Right lobe of liver (tissue), 6 donors: ENCODE results near the gene AP3B2. TPM values are rescaled to one million over a fixed set of nuclear protein-coding genes. Genes with fewer than 3 reads are reported as not detected.

Source experiments
- ATAC-seq, 4 donors: fragments of 200-7000 bp; cut with Tn5 transposase; one replicate each; pipeline ENCODE4 v1.9.1; 2020; ENCODE audit warnings: mild to moderate bottlenecking in 4 of 4, moderate library complexity in 4 of 4
- DNase-seq, 3 donors: peaks; one replicate each; pipeline ENCODE4 v3.0.0-alpha.2; 2020
- H3K27ac ChIP-seq, 3 donors: fragments of 200-600 bp; one replicate each; pipeline ENCODE4 v1.8.0; 2022
- H3K27me3 ChIP-seq, 2 donors: fragments of 200-600 bp; one replicate each; pipeline ENCODE4 v1.8.0; 2022
- H3K36me3 ChIP-seq, 4 donors: fragments of 200-600 bp; sonication (generic) in 1 of 4; one replicate each; pipeline versions ENCODE4 v1.5.1 to v1.8.0; 2017 to 2022; ENCODE audit warnings: control low read depth in 1 of 4
- H3K4me1 ChIP-seq, 4 donors: fragments of 200-600 bp; sonication (generic) in 1 of 4; one replicate each; pipeline versions ENCODE4 v1.5.1 to v1.8.0; 2017 to 2022; ENCODE audit warnings: control low read depth in 1 of 4
- H3K4me3 ChIP-seq, 3 donors: fragments of 200-600 bp; one replicate each; pipeline ENCODE4 v1.8.0; 2022
- H3K9me3 ChIP-seq, 4 donors: fragments of 200-600 bp; sonication (generic) in 1 of 4; one replicate each; pipeline versions ENCODE4 v1.5.1 to v1.8.0; 2017 to 2022; ENCODE audit warnings: control low read depth in 1 of 4
- POLR2A ChIP-seq: fragments of 450-650 bp; IDR thresholded peaks from one replicate; pipeline ENCODE4 v1.6.1; 2017; ENCODE audit warnings: antibody characterized with exemption, mild to moderate bottlenecking
- WGBS: methylation state at CpG from one replicate; pipeline ENCODE4 v1.1.6; 2018; ENCODE audit warnings: low coverage, low lambda C conversion rate; ENCODE audit not compliant: insufficient coverage; ENCODE audit errors: missing lambda C conversion rate; 5-methylcytosine and 5-hydroxymethylcytosine counted together
- intact Hi-C, 2 donors: fragments of 100-400 bp; cut with DNase I; formaldehyde crosslinking; loops; one replicate each; pipeline versions ENCODE4 v1.11.2 to v1.14.1; 2022
- total RNA-seq, 6 experiments: library from RNA; depleted of rRNA in 2 of 6; stranded (reverse); fragments of >200 nt in 2 of 6; fragmentation: NEBNext Ultra II Directional in 3 of 6; extraction: Animal tissue kit (Norgen Biotek cat#: 25700) in 3 of 6; gene quantifications; one replicate each; pipeline versions ENCODE4 v1.1.0 to v1.2.4, GENCODE V29; 2016 to 2023
- TF ChIP-seq, protein P1 (sequence below), 4 donors: fragments of 200-600 bp in 3 of 4; fragments of 450-650 bp in 1 of 4; IDR thresholded peaks; one replicate each; pipeline versions ENCODE4 v1.5.1 to v1.8.0; 2016 to 2022; ENCODE audit warnings: antibody characterized with exemption in 4 of 4, mild to moderate bottlenecking in 2 of 4
- donor health status: DM: no; HTN: yes; CAD: no.
- donor health status: DM: no; HTN: no; CAD: no.
- donor health status: DM: no; HTN: no; CAD: no.
- donor health status: DM: no; HTN: yes; CAD: no.
- donor health status: DM: no; HTN: yes; CAD: no.

AP3B2 gene
- total RNA-seq, 6 experiments from 2014 or later, result 0.12 TPM; not detected in 5

- Histone ChIP-seq H3K27ac (no peak overlapping the region), H3K9me3 (no peaks in the 10 kb centered on the region), H3K27me3 (no peaks in the 10 kb centered on the region), H3K4me3 (no peak overlapping the region), H3K36me3 (peaks cover 0 to 4% (median 0%) of the 10 kb centered on the region in 4 donors), H3K4me1 (no peaks in the 10 kb centered on the region)
- no peak for ATAC-seq
- TF ChIP-seq, protein P1, sequence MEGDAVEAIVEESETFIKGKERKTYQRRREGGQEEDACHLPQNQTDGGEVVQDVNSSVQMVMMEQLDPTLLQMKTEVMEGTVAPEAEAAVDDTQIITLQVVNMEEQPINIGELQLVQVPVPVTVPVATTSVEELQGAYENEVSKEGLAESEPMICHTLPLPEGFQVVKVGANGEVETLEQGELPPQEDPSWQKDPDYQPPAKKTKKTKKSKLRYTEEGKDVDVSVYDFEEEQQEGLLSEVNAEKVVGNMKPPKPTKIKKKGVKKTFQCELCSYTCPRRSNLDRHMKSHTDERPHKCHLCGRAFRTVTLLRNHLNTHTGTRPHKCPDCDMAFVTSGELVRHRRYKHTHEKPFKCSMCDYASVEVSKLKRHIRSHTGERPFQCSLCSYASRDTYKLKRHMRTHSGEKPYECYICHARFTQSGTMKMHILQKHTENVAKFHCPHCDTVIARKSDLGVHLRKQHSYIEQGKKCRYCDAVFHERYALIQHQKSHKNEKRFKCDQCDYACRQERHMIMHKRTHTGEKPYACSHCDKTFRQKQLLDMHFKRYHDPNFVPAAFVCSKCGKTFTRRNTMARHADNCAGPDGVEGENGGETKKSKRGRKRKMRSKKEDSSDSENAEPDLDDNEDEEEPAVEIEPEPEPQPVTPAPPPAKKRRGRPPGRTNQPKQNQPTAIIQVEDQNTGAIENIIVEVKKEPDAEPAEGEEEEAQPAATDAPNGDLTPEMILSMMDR (IDR thresholded peaks at IDR 0.05), result no peak
- TF ChIP-seq POLR2A, result no peak
- DNase-seq, result no peak
- 74% methylated on average over 2 of the region's 2 CpGs for WGBS
- intact Hi-C loops, result no loop called here
Measured at GRCh38 chr15:82739086-82739485, 29.4 kb upstream of the AP3B2 start.

GRCh38 chr15:82737975-82738374 lies 28.3 kb upstream of the AP3B2 start:
- no peaks in the 10 kb centered on the region for H3K27me3 ChIP-seq
- H3K27ac ChIP-seq, result no peak overlapping the region
- H3K4me3 ChIP-seq, result no peak overlapping the region
- intact Hi-C loops, result no loop called here
- ATAC-seq (no peak), DNase-seq (no peak)
- no peaks in the 10 kb centered on the region for H3K9me3 ChIP-seq
- 86% methylated on average over 2 of the region's 2 CpGs for WGBS
- TF ChIP-seq, protein P1 (IDR thresholded peaks at IDR 0.05), result no peak
- TF ChIP-seq POLR2A, result no peak
- H3K4me1 ChIP-seq, result no peaks in the 10 kb centered on the region
- H3K36me3 ChIP-seq, result peaks cover 0 to 4% (median 0%) of the 10 kb centered on the region in 4 donors

GRCh38 chr15:82731527-82731926 lies 21.9 kb upstream of the AP3B2 start:
- H3K27ac ChIP-seq, result no peak overlapping the region
- no peak for TF ChIP-seq POLR2A
- TF ChIP-seq, protein P1 (IDR thresholded peaks at IDR 0.05), result no peak
- 100% methylated on average over 2 of the region's 2 CpGs for WGBS
- DNase-seq (no peak), ATAC-seq (no peak)
- H3K36me3 ChIP-seq, result peaks cover 0 to under 1% (median 0%) of the 10 kb centered on the region in 4 donors
- intact Hi-C loops, result no loop called here
- H3K27me3 ChIP-seq, result no peaks in the 10 kb centered on the region
- no peaks in the 10 kb centered on the region for H3K9me3 ChIP-seq
- no peak overlapping the region for H3K4me3 ChIP-seq
- no peaks in the 10 kb centered on the region for H3K4me1 ChIP-seq

DNA sequence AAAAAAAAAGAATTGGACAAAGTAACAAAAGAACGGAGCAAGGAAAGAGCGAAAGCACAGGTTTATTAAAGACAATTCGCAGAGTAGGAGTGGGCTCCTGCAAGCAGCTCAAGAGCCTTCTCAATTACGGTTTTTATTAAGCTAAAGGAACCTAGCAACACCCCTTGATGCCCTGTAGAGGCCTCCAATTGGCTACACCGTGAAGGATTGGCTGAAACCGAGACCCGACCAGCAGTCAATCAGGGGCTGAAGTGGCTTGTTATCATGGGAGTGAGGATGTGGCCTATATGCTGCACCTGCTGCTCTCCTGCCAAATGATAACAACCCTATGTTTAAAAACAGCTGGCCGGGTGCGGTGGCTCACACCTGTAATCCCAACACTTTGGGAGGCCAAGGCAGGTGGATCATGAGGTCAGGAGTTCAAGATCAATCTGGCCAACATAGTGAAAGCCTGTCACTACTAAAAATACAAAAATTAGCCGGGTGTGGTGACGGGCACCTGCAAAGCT lies 20.4 kb upstream of the AP3B2 start:
- Histone ChIP-seq H3K27ac (no peak overlapping the region), H3K9me3 (no peaks in the 10 kb centered on the region), H3K27me3 (no peaks in the 10 kb centered on the region), H3K4me1 (no peaks in the 10 kb centered on the region), H3K4me3 (no peak overlapping the region), H3K36me3 (no peaks in the 10 kb centered on the region)
- intact Hi-C loops, result no loop called here
- ATAC-seq (no peak), DNase-seq (no peak)
- 93% methylated on average over 6 of the region's 11 CpGs for WGBS
- TF ChIP-seq, protein P1 (IDR thresholded peaks at IDR 0.05), result no peak
- TF ChIP-seq POLR2A, result no peak

GRCh38 chr15:82726816-82727215 lies 17.1 kb upstream of the AP3B2 start:
- intact Hi-C loops, result no loop called here
- H3K4me3 ChIP-seq, result no peak overlapping the region
- whole genome bisulfite sequencing, result 77% methylated on average over 3 of the region's 10 CpGs
- no peaks in the 10 kb centered on the region for H3K9me3 ChIP-seq
- no peaks in the 10 kb centered on the region for H3K36me3 ChIP-seq
- no peaks in the 10 kb centered on the region for H3K4me1 ChIP-seq
- no peak overlapping the region for H3K27ac ChIP-seq
- DNase-seq, result no peak
- peak in 1 of 4 donors; percentile 23 for ATAC-seq
- TF ChIP-seq POLR2A, result no peak
- TF ChIP-seq, protein P1 (IDR thresholded peaks at IDR 0.05), result no peak
- no peaks in the 10 kb centered on the region for H3K27me3 ChIP-seq
